SU-DHL-6 (cell line): ENCODE data around the gene ABCA4.

Source experiments
- H2AFZ ChIP-seq: fragments of 200-600 bp; sonication (generic); 2 replicates; pipeline ENCODE4 v1.6.1; 2014; ENCODE audit warnings: low read depth, mild to moderate bottlenecking, moderate library complexity, mixed read lengths, antibody characterized with exemption, low read length; ENCODE audit not compliant: severe bottlenecking
- H3F3A ChIP-seq: fragments of 200-600 bp; shearing (Covaris generic); 2 replicates; pipeline ENCODE4 v1.6.0; 2016; ENCODE audit warnings: antibody characterized with exemption, mild to moderate bottlenecking; ENCODE audit not compliant: insufficient read depth
- H3K27ac ChIP-seq: fragments of 200-600 bp; sonication (generic); 2 replicates; pipeline ENCODE4 v1.5.1; 2016; ENCODE audit warnings: low read depth, mild to moderate bottlenecking, low read length, moderate library complexity, mixed read lengths
- H3K27me3 ChIP-seq: fragments of 200-600 bp; sonication (generic), shearing (Covaris generic); 2 replicates; pipeline ENCODE4 v1.6.0; 2014; ENCODE audit warnings: mild to moderate bottlenecking, low read length
- H3K36me3 ChIP-seq: fragments of 200-600 bp; sonication (generic); 2 replicates; pipeline ENCODE4 v1.6.1; 2014; ENCODE audit warnings: mild to moderate bottlenecking, low read length, mixed read lengths
- H3K4me2 ChIP-seq: fragments of 300-600, 200-600 bp; shearing (Covaris generic), sonication (generic); 2 replicates; pipeline ENCODE4 v1.6.0; 2014; ENCODE audit warnings: low read length, low read depth, mild to moderate bottlenecking; ENCODE audit not compliant: poor library complexity, severe bottlenecking
- H3K4me3 ChIP-seq: fragments of 200-600 bp; sonication (generic); 2 replicates; pipeline ENCODE4 v1.5.1; 2014; ENCODE audit warnings: antibody characterized with exemption, low read length, mild to moderate bottlenecking, mixed read lengths; ENCODE audit not compliant: insufficient read depth, poor library complexity, severe bottlenecking
- H3K79me2 ChIP-seq: fragments of 200-600 bp; sonication (generic); 2 replicates; pipeline ENCODE4 v1.6.1; 2014; ENCODE audit warnings: mild to moderate bottlenecking, low read length, moderate library complexity; ENCODE audit not compliant: insufficient read depth
- H3K9ac ChIP-seq: fragments of 200-600 bp; sonication (generic); 2 replicates; pipeline ENCODE4 v1.7.0; 2014; ENCODE audit warnings: mild to moderate bottlenecking, low read length
- H3K9me2 ChIP-seq: fragments of 200-600 bp; sonication (generic); replicated peaks from 2 replicates; pipeline ENCODE4 v1.6.1; 2014; ENCODE audit warnings: low read length; ENCODE audit not compliant: insufficient read depth
- H3K9me3 ChIP-seq: fragments of 200-600 bp; sonication (generic); 2 replicates; pipeline ENCODE4 v1.6.1; 2014; ENCODE audit warnings: low read length, mixed read lengths; ENCODE audit not compliant: insufficient read depth
- H4K20me1 ChIP-seq: fragments of 200-600 bp; sonication (generic); 2 replicates; pipeline ENCODE4 v1.6.1; 2014; ENCODE audit warnings: low read depth, mild to moderate bottlenecking, antibody characterized with exemption, low read length, moderate library complexity, mixed read lengths
- CTCF ChIP-seq: fragments of 200-600 bp; sonication (generic); IDR thresholded peaks from one replicate; pipeline ENCODE4 v1.5.1; 2017; ENCODE audit warnings: antibody characterized with exemption, mild to moderate bottlenecking, low read length, moderate library complexity; ENCODE audit not compliant: insufficient read depth, poor library complexity, severe bottlenecking
- EZH2phosphoT487 ChIP-seq: fragments of 200-600 bp; sonication (generic), shearing (Covaris generic); conservative IDR thresholded peaks from 2 replicates; pipeline ENCODE4 v1.6.1; 2018; ENCODE audit warnings: mild to moderate bottlenecking, antibody characterized with exemption, low read length, moderate library complexity, mixed read lengths

ABCA4 gene

GRCh38 chr1:94012708-94013366 is 108.1 kb downstream of the ABCA4 start:
- H2AFZ ChIP-seq = no peak overlapping the region
- TF ChIP-seq CTCF = no peak
- TF ChIP-seq EZH2phosphoT487 = no peak
- no peak overlapping the region for H3K4me3 ChIP-seq
- no peak overlapping the region for H3K4me2 ChIP-seq
- no peak overlapping the region for H3K27ac ChIP-seq
- H3K9me2 ChIP-seq = no peaks in the 10 kb centered on the region
- H3K27me3 ChIP-seq = no peaks in the 10 kb centered on the region
- H4K20me1 ChIP-seq = no peaks in the 10 kb centered on the region
- H3K9me3 ChIP-seq = no peaks in the 10 kb centered on the region
- H3K9ac ChIP-seq = no peak overlapping the region
- H3K36me3 ChIP-seq = no peaks in the 10 kb centered on the region
- no peaks in the 10 kb centered on the region for H3K79me2 ChIP-seq
- H3F3A ChIP-seq = no peaks in the 10 kb centered on the region

GRCh38 chr1:94011709-94012595 is 109.0 kb downstream of the ABCA4 start:
- H3K79me2 ChIP-seq = no peaks in the 10 kb centered on the region
- TF ChIP-seq CTCF (no peak), EZH2phosphoT487 (no peak)
- H2AFZ ChIP-seq = no peak overlapping the region
- no peaks in the 10 kb centered on the region for H3K36me3 ChIP-seq
- no peak overlapping the region for H3K27ac ChIP-seq
- no peak overlapping the region for H3K4me2 ChIP-seq
- no peak overlapping the region for H3K9ac ChIP-seq
- no peaks in the 10 kb centered on the region for H4K20me1 ChIP-seq
- no peaks in the 10 kb centered on the region for H3F3A ChIP-seq
- H3K4me3 ChIP-seq = no peak overlapping the region
- no peaks in the 10 kb centered on the region for H3K9me2 ChIP-seq
- no peaks in the 10 kb centered on the region for H3K9me3 ChIP-seq
- H3K27me3 ChIP-seq = no peaks in the 10 kb centered on the region

- TF ChIP-seq CTCF (no peak), EZH2phosphoT487 (no peak)
- H3K4me2 ChIP-seq = no peak overlapping the region
- H2AFZ ChIP-seq = no peak overlapping the region
- H3K4me3 ChIP-seq = no peak overlapping the region
- H3F3A ChIP-seq = no peaks in the 10 kb centered on the region
- H3K79me2 ChIP-seq = no peaks in the 10 kb centered on the region
- no peak overlapping the region for H3K27ac ChIP-seq
- H3K9me3 ChIP-seq = no peaks in the 10 kb centered on the region
- no peaks in the 10 kb centered on the region for H4K20me1 ChIP-seq
- H3K9ac ChIP-seq = no peak overlapping the region
- no peaks in the 10 kb centered on the region for H3K27me3 ChIP-seq
- no peaks in the 10 kb centered on the region for H3K36me3 ChIP-seq
- H3K9me2 ChIP-seq = no peaks in the 10 kb centered on the region
These were observed 109.8 kb downstream of the ABCA4 start for GRCh38 chr1:94011129-94011528.
